Bronchial epithelial cell (primary cell): Measurements from ENCODE around the gene SETBP1. TPM values are rescaled to one million over a fixed set of nuclear protein-coding genes. Genes with fewer than 3 reads are reported as not detected.

Experiments used
- DNase-seq: peaks from one replicate; pipeline ENCODE4 v3.0.0-alpha.2; 2010; ENCODE audit warnings: low read depth
- FAIRE-seq: peaks from 2 replicates; lab custom pipeline; 2011; peaks lifted over from hg19 to GRCh38; lab: Jason Lieb, UNC
- H3K27me3 ChIP-seq: 2 replicates; pipeline ENCODE4 v1.5.1; 2011; ENCODE audit warnings: low read length; ENCODE audit not compliant: control insufficient read depth, insufficient read depth
- H3K36me3 ChIP-seq: 2 replicates; pipeline ENCODE4 v1.5.1; 2011; ENCODE audit warnings: low read length; ENCODE audit not compliant: control insufficient read depth, insufficient read depth
- H3K4me3 ChIP-seq: 2 replicates; pipeline ENCODE4 v1.5.1; 2011; ENCODE audit warnings: mild to moderate bottlenecking, low read depth, low read length, control low read depth
- CTCF ChIP-seq: IDR thresholded peaks from 2 replicates; pipeline ENCODE4 v1.5.1; 2011; ENCODE audit warnings: mild to moderate bottlenecking, moderate library complexity, low read length, control low read depth, inconsistent platforms; ENCODE audit not compliant: insufficient read depth, severe bottlenecking
- total RNA-seq: library from RNA; depleted of rRNA; stranded (reverse); fragments of >200 nt; gene quantifications from 2 replicates; pipeline ENCODE4 v1.2.1, GENCODE V29; 2014

Gene SETBP1
- total RNA-seq, 1 donor from 2014 or later, result 1.8 TPM

- TF ChIP-seq CTCF, result no peak
- FAIRE-seq (no peak), DNase-seq (no peak)
- H3K27me3 ChIP-seq, result no peaks in the 10 kb centered on the region
- no peak overlapping the region for H3K4me3 ChIP-seq
- H3K36me3 ChIP-seq, result no peaks in the 10 kb centered on the region
These were observed 155.6 kb downstream of the SETBP1 start for GRCh38 chr18:44836263-44836662.

- Histone ChIP-seq H3K4me3 (no peak overlapping the region), H3K27me3 (no peaks in the 10 kb centered on the region), H3K36me3 (no peaks in the 10 kb centered on the region)
- no peak for TF ChIP-seq CTCF
- FAIRE-seq, result no peak
- DNase-seq, result no peak
These were observed 156.9 kb downstream of the SETBP1 start for GRCh38 chr18:44837482-44838180.

- TF ChIP-seq CTCF, result no peak
- peak; percentile 92 for FAIRE-seq
- peak; percentile 81 for DNase-seq
- Histone ChIP-seq H3K36me3 (no peaks in the 10 kb centered on the region), H3K27me3 (no peaks in the 10 kb centered on the region), H3K4me3 (no peak overlapping the region)
These were observed 158.4 kb downstream of the SETBP1 start for GRCh38 chr18:44838971-44839666.

- TF ChIP-seq CTCF, result no peak
These were observed 159.5 kb downstream of the SETBP1 start for GRCh38 chr18:44840058-44840790.

GRCh38 chr18:44841221-44841620 is 160.5 kb downstream of the SETBP1 start:
- Histone ChIP-seq H3K4me3 (no peak overlapping the region), H3K36me3 (no peaks in the 10 kb centered on the region), H3K27me3 (no peaks in the 10 kb centered on the region)
- TF ChIP-seq CTCF, result no peak
- FAIRE-seq, result no peak
- DNase-seq, result peak; percentile 43

More at GRCh38 chr18:44840058-44840790, 159.5 kb downstream of the SETBP1 start:
- H3K4me3 ChIP-seq, result no peak overlapping the region
- DNase-seq (peak; percentile 69), FAIRE-seq (no peak)
- no peaks in the 10 kb centered on the region for H3K36me3 ChIP-seq
- H3K27me3 ChIP-seq, result no peaks in the 10 kb centered on the region
